Measurements from ENCODE around the gene CCL17. TPM values are rescaled to one million over a fixed set of nuclear protein-coding genes. Genes with fewer than 3 reads are reported as not detected.

Gene CCL17
- total RNA-seq, 3 donors from 2014 or later (not counting 1 experiment from before 2014, with no cell fraction given): not detected

DNA sequence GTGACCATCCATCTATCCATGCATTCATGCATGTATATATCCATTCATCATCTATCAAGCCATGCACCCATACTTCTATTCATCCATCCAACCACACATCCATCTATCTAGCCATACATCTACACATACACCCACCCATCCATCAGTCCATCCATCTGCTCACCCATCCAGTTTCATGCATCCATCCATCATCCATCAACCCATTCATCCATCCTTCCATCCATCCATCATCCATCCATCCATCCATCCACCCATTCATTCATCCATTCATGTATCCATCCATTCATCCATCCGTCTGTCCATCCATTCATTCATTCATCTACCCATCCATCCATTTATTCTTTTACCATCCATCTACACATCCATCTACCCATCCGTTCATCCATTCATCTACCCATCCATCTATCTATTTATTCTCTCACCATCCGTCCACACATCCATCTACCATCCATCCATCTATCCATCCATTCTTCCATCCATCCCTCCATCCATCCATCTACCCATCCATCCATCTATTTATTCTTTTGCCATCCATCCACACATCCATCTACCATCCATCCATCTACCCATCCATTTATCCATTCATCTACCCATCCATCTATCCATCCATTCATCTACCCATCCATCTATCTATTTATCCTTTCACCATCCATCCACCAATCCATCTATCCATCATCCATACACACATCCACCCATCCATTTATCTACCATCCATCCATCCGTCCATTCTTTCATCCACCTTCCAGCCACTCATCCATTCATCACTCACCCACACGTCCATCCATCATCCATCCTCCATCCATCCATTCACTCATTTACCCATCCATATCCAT, 3.2 kb downstream of the CCL17 start:
- no peaks in the 10 kb centered on the region for H3K27me3 ChIP-seq (ENCODE audit: control insufficient read depth, insufficient read depth, low read length)
- no peak overlapping the region for H3K4me3 ChIP-seq (ENCODE audit: low read length)
- H3K4me3 Mint-ChIP-seq: no peak overlapping the region
- H3K9me3 ChIP-seq (ENCODE audit: control insufficient read depth, insufficient read depth, low read length): no peaks in the 10 kb centered on the region
- TF ChIP-seq, protein P1, sequence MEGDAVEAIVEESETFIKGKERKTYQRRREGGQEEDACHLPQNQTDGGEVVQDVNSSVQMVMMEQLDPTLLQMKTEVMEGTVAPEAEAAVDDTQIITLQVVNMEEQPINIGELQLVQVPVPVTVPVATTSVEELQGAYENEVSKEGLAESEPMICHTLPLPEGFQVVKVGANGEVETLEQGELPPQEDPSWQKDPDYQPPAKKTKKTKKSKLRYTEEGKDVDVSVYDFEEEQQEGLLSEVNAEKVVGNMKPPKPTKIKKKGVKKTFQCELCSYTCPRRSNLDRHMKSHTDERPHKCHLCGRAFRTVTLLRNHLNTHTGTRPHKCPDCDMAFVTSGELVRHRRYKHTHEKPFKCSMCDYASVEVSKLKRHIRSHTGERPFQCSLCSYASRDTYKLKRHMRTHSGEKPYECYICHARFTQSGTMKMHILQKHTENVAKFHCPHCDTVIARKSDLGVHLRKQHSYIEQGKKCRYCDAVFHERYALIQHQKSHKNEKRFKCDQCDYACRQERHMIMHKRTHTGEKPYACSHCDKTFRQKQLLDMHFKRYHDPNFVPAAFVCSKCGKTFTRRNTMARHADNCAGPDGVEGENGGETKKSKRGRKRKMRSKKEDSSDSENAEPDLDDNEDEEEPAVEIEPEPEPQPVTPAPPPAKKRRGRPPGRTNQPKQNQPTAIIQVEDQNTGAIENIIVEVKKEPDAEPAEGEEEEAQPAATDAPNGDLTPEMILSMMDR (IDR thresholded peaks at IDR 0.05): no peak
- WGBS (ENCODE audit: insufficient coverage): 94% methylated on average over 5 of the region's 5 CpGs
- no peaks in the 10 kb centered on the region for H3K36me3 ChIP-seq (ENCODE audit: control insufficient read depth, insufficient read depth, low read length)
- H3K9me3 Mint-ChIP-seq: no peaks in the 10 kb centered on the region
- DNase-seq: no peak
- H3K27ac ChIP-seq (ENCODE audit: low read length): no peak overlapping the region
- ATAC-seq: no peak
- no peaks in the 10 kb centered on the region for H3K36me3 Mint-ChIP-seq
- no peaks in the 10 kb centered on the region for H3K4me1 Mint-ChIP-seq
- no peak overlapping the region for H3K27ac Mint-ChIP-seq
- H3K4me1 ChIP-seq (ENCODE audit: control insufficient read depth, insufficient read depth, low read length): peaks cover 4% of the 10 kb centered on the region
- peaks cover 0 to 18% of the 10 kb centered on the region in 2 donors for H3K27me3 Mint-ChIP-seq (ENCODE audit: low read depth in 2 of 2)
- intact Hi-C loops (cut with micrococcal nuclease): no loop called here

- Mint-ChIP-seq H3K4me3 (no peak overlapping the region), H3K4me1 (no peaks in the 10 kb centered on the region), H3K9me3 (no peaks in the 10 kb centered on the region), H3K36me3 (no peaks in the 10 kb centered on the region), H3K27ac (no peak overlapping the region), H3K27me3 (ENCODE audit: low read depth in 2 of 2) (peaks cover 0 to 17% of the 10 kb centered on the region in 2 donors)
- Histone ChIP-seq H3K27me3 (ENCODE audit: control insufficient read depth, insufficient read depth, low read length) (no peaks in the 10 kb centered on the region), H3K9me3 (ENCODE audit: control insufficient read depth, insufficient read depth, low read length) (no peaks in the 10 kb centered on the region), H3K27ac (ENCODE audit: low read length) (no peak overlapping the region), H3K36me3 (ENCODE audit: control insufficient read depth, insufficient read depth, low read length) (no peaks in the 10 kb centered on the region), H3K4me1 (ENCODE audit: control insufficient read depth, insufficient read depth, low read length) (peaks cover 14% of the 10 kb centered on the region), H3K4me3 (ENCODE audit: low read length) (no peak overlapping the region)
- WGBS (ENCODE audit: insufficient coverage): 48% methylated on average over 5 of the region's 5 CpGs
- DNase-seq: no peak
- intact Hi-C loops (cut with micrococcal nuclease): no loop called here
- TF ChIP-seq, protein P1 (IDR thresholded peaks at IDR 0.05): no peak
- no peak for ATAC-seq
These were observed 4.5 kb downstream of the CCL17 start for GRCh38 chr16:57409065-57409464.

- Histone ChIP-seq H3K9me3 (ENCODE audit: control insufficient read depth, insufficient read depth, low read length) (no peaks in the 10 kb centered on the region), H3K36me3 (ENCODE audit: control insufficient read depth, insufficient read depth, low read length) (no peaks in the 10 kb centered on the region), H3K4me1 (ENCODE audit: control insufficient read depth, insufficient read depth, low read length) (peaks cover 14% of the 10 kb centered on the region), H3K27me3 (ENCODE audit: control insufficient read depth, insufficient read depth, low read length) (no peaks in the 10 kb centered on the region), H3K4me3 (ENCODE audit: low read length) (no peak overlapping the region), H3K27ac (ENCODE audit: low read length) (no peak overlapping the region)
- no peak overlapping the region for H3K27ac Mint-ChIP-seq
- H3K4me3 Mint-ChIP-seq: no peak overlapping the region
- H3K36me3 Mint-ChIP-seq: no peaks in the 10 kb centered on the region
- TF ChIP-seq, protein P1 (IDR thresholded peaks at IDR 0.05): no peak
- ATAC-seq: no peak
- H3K27me3 Mint-ChIP-seq (ENCODE audit: low read depth in 2 of 2): peaks cover 0 to 12% of the 10 kb centered on the region in 2 donors
- no peak for DNase-seq
- intact Hi-C loops (cut with micrococcal nuclease): no loop called here
- no peaks in the 10 kb centered on the region for H3K9me3 Mint-ChIP-seq
- WGBS (ENCODE audit: insufficient coverage): 89% methylated on average over 14 of the region's 14 CpGs
- no peaks in the 10 kb centered on the region for H3K4me1 Mint-ChIP-seq
These were observed 5.5 kb downstream of the CCL17 start for GRCh38 chr16:57409870-57410587.
